NCI-H2029 (cell line): Measurements from ENCODE around the gene KTN1.
A peak's percentile ranks its signal among the peaks of the same experiment; 100 is the strongest.

Source experiments
- DNase-seq: peaks from one replicate; lab custom pipeline; 2025; lab: John Stamatoyannopoulos, UW

Gene KTN1

DNA sequence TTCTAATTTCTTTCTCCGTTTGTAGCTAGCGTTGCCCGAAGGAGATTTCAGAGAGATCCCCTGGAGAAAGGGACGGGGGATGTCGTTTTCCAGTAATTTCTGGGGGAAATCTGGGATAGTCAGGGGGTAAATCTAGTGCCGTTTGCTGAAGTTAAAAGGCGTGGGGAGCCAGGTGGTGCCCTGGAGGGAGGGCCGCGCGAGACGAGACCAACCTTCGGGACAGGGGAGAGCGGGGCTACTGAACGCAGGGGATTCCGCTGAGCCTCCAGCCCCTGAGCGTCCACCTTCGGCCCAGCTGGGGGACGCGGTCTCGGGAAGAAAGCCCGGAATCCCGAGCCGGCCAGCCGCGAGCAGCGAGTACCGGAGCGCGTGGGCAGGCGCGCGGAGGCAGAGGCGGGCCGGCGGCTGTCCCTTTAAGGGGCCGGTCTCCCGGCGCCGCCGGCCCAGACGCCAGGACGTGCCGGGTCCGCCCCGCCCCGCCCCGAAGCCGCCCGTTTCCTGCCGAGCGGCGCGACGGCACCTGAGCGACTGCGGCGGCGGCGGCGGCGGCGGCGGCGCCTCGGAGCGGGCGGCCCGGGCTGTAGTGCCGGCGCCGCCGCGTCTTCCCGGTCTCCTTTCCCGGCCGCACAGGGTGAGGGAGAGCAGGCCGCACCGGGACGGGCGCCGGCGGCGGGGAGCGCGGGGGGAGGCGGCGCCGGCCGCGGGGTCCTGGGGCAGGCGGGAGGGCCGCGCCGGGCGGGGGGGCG is at the start of gene KTN1:
TSS of gene KTN1 (plus strand) at position 484 of the 746 bp plus-strand sequence. CDS start 31,842 bp downstream, outside the sequence.
- peak; percentile 85 for DNase-seq

- DNase-seq, result no peak
Measured at GRCh38 chr14:55530464-55530863, 49.5 kb upstream of the KTN1 start.

DNA sequence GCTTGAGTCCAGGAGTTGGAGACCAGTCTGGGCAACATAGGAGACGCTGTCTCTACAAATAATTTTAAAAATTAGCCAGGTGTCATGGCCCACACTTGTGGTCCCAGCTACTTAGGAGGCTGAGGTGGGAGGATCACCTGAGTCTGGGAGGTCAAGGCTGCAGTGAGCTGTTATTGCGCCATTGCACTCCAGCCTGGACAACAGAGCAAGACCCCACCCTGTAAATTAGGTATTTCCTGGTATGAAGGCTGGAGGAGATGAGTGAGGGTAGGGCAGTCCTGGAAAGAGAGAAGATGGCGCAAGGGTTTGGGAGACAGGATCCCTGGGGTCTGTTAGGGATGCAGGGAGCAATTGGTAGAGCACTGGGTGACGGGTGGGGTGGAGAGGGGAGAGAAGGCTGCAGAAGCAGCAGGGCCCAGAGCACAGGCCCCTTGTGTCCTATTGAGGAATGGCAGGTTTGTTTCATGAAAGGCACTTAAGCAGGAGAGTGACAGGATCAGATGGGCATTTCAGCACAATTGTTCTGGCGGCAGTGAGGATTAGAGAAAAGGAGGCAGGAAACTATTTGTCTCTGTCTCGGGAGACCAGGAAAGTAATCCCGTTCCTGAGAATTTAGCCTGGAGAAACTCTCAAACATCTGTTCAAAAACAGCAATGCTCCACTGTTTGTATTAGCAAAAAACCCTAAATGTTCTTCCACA is 47.2 kb upstream of the KTN1 start:
- DNase-seq, result no peak

GRCh38 chr14:55533960-55534359 is 46.0 kb upstream of the KTN1 start:
- DNase-seq, result no peak

DNA sequence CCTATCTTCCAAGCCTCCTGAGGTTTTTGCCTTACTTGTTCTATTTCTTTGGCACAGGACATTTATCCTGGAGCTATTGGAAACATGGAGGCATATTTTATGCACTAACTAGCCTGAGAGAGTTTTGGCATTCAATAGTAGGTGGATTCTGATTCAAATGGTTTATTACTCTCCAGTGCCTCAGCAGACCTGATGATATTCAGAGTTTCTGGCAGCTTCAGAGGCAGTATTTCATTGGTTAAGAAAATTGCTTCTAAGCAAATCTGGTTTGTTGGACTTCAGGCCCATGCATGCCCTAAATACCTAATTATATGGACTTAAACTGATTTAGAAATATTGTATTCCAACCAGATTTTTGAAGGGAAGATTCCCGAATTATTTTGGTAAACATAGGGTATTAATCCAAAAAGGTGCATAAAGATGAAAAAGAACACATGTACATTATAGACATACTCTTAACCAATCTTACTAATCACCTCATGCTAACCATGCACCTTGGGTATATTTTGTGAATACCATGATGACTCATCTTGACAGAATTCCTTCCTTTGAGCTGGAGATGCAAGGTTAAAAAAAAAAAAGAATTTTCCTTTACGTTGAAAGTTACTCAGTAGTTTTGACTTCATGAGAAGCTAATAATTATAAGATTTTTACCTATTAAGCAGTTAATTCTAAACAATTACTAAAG is 44.3 kb upstream of the KTN1 start:
- DNase-seq, result no peak

DNA sequence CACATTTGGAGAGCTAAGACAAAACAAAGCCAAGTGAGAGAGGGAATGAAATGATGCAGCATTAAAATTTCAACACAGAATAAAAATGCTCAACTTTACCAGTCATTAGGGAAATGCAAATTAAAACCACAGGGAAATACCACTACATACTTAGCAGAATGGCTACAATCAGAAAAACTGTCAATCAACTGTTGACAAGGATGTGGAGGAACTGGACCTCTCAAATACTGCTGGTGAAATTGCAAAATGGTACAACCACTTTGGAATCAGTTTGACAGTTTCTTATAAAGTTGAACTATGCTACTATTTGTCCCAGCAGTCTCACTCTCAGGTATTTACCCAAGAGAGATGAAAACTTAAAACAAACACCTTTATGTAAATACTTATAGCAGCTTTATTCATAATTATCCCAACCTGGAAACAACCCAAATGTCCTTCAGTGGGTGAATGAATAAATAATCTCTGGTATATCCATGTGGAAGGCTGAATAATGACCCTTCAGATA is 43.8 kb upstream of the KTN1 start:
- DNase-seq, result peak; percentile 32

DNA sequence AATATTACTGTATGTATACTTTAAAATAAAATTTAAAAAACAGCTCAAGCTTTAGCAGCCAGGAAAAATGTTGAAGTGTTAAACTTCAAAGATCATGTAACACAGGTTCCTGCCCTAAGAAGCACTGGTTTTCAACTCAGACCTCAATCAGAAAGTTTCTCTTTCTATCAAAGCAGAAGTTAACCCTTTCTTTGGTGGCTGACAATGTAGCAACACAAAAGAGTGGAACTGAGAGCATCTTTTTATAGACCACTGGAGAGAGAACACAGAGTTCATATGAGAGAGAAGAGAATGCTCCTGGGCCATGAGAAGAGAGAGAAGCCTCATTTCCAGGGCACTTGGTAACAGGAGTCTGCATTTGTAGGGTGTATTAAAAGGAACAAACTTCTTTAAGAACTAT is 42.2 kb upstream of the KTN1 start:
- DNase-seq, result no peak

DNA sequence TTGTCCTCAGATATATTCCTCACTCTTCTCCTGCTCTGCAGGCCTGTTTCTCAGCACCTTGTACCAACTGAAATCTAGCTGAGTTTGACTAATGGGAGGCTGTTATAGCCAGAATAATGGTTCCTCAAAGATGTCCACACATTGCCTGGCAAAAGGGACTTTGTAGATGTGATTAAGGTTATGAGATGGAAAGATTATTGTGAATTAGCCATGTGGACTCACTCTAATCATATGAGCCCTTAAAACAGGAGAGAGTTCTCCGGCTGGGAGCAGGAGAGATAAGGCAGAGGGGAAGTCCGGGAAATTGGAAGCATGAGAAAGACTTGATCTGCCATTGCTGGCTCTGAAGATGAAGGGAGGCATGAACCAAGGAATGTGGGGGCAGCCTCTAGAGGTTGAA is 40.0 kb upstream of the KTN1 start:
- DNase-seq, result no peak

DNA sequence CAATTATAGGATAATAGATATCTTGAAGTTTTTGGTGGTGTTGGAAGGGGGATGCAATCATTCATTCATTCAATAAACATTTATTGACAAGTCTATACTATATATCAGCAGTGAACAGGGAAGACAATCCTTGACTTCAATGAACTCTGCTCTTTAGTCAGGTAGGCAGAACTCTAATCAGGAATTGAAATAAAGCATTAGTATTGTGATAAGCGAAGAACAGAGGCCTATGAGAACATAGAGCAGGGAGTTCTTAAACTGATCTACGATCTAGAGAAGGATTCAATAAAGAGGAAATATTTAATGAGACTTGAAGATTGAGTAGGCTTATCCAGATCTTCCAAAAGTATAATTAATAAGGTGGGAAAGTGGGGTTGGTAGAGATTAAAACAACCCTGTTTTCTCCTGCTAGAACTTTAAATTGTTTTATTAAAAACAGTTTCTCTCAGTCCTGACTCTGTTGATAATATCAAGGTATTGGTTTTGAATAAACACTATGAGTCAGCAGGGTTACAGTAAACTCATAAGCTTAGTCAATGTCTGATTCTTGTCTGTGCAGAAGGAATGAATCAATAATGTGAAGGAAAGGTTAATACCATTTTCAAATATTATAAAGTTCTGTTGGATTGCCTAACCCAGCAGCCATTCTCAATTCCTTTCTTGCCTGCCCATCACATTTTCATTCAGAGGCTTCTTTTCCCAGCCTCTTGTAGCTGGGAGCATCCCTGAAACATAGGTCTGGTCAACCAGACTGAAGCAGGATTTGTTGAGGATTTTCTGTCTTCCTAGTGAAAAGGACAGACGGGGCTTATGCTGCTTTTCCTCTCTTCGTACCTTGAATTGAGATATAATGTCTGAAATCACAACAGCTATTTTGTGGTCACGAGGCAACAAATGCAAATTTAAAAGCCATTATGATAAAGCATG is 38.9 kb upstream of the KTN1 start:
- no peak for DNase-seq

GRCh38 chr14:55545779-55546178 is 34.2 kb upstream of the KTN1 start:
- no peak for DNase-seq

- DNase-seq, result no peak
Measured at GRCh38 chr14:55546212-55546874, 33.7 kb upstream of the KTN1 start.

DNA sequence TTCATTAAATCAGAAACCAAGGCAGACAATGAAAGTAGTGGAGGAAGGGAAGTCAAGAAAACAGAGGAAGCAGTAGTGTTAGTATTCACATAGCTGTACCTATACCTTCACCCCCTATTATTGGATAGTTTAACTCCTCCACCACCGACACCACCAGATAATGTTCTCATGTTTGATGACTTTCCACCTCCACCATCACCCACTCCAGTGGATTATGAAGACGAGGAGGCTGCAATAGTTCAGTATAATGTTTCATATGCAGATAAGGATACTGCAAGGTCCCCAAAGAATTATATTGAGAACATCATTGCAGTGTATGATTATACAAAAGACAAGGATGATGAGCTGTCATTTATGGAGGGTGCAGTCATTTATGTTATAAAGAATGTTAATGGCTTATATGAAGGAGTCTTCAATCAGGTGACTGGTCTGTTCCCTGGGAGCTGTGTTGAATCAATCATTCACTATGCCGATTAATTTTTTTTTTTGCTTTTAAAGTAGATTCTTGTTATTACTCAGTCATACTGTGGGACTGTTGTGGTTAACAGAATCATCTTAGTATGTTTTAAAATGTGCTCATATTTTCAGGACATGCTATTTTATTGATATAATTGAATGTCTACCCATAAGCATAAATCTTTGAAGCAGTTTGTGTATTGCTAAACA is 32.2 kb upstream of the KTN1 start:
- no peak for DNase-seq

DNA sequence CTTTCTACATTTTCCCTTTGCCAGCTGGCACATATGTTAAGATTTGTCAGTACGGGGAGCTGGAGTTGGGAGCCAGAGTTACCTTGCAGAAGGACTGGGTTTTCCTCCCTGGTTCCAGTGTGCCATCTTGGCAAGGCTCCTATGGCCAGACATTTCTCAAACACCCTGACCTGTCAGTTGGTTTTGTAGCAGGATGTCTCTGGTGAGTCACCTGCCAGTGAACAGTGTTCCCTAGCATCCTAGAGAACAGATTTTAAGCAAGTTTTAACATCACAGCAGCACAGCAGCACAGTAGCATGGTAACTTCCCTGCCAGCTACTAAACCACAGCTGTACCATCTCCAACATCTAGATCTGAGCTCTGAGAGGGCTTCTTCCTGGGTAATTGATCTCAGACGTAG is 26.2 kb upstream of the KTN1 start:
- no peak for DNase-seq

- peak; percentile 98 for DNase-seq
Measured at GRCh38 chr14:55556929-55557623, 22.9 kb upstream of the KTN1 start.

DNA sequence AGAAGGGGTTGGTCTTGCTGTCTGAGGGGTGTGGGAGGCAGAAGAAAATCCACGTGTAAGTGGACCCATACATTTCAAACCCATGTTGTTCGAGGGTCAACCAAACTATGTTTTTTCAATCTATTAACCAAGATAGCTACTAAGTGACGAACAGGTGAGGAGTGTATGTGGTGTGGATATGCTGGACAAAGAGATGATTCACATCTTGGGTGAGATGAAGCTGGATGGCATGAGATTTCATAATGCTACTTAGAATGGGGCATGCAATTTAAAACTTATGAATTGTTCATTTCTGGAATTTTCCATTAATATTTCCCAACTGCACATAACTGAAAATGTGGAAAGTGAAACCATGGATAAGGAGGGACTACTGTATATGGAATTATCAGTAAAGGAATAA is 17.9 kb upstream of the KTN1 start:
- DNase-seq, result no peak

DNA sequence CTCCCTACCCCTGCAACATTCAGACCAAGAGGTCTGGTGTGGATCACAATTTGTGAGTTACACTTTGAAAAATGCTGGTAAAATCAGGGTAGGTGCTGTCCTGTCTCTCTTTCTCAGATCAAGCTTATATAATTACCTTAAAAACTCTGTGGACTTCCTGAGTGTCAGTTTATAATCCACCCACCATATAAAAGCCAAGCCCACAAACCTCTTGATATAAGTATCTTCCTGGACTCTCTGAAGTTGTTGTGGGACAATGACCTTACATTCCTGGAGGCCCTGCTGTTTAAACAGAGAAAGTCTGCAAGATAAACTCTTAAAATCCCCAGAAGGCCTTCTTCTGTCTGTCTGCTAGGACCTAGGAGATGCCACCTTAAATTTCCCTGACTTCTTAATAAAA is 11.4 kb upstream of the KTN1 start:
- DNase-seq, result no peak

DNA sequence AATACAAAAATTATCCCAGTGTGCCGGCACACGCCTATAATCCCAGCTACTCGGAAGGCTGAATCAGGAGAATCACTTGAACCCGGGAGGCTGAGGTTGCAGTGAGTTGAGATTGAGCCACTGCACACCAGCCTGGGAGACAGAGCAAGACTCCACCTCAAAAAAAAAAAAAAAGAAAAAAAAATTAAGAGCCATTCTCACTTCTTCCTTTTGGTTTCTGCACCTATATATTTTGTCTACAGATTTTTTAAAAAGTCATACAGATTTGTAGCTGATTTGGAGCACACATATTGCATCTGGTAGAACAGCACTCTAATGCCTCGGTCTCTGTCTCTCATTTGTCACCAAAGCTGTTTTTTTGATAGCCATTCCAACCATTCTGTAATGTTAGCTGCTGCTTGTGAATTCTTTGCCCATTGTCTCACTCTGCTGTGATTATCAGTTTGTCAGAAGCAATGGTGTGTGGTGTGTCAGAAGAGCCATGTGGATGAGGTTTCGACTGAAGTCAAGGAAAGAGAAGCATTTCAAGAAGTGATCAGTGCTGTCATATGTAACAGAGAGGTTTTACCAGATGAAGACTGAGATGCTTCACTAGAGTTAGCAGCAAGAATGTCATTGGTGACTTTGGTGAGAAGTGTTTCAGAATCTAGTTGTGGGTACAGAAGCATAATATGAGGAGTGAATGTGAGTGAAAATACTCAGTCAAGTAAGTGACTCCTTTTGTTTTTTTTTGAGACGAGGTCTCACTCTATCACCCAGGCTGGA is 8.7 kb upstream of the KTN1 start:
- DNase-seq, result no peak

GRCh38 chr14:55572578-55572977 is 7.4 kb upstream of the KTN1 start:
- peak; percentile 96 for DNase-seq

- no peak for DNase-seq
Measured at GRCh38 chr14:55574988-55575387, 5.0 kb upstream of the KTN1 start.
